Calu3 (cell line): ENCODE measurements around the gene RASSF8. TPM values are rescaled to one million over a fixed set of nuclear protein-coding genes. Genes with fewer than 3 reads are reported as not detected.

Experiments used
- BruUV-seq: library from RNA; stranded (reverse); fragments of 400-500 nt; replicated peaks from 2 replicates; lab custom pipeline; 2021; lab: Mats Ljungman, UMichigan
- CTCF ChIA-PET: fragments of 300-600 bp; sonication (Branson Sonifier 250); formaldehyde crosslinking; loops from one replicate; lab custom pipeline; 2022; ENCODE audit warnings: antibody characterized with exemption; lab: Charles Lee
- DNase-seq: peaks from one replicate; pipeline ENCODE4 v3.0.0; 2022
- H3K27ac Mint-ChIP-seq: one replicate; pipeline ENCODE4 v1.8.0; 2022; ENCODE audit warnings: mixed read lengths; ENCODE audit not compliant: unreplicated experiment
- H3K27me3 Mint-ChIP-seq: one replicate; pipeline ENCODE4 v1.8.0; 2022; ENCODE audit warnings: mixed read lengths; ENCODE audit not compliant: unreplicated experiment
- H3K36me3 Mint-ChIP-seq: one replicate; pipeline ENCODE4 v1.8.0; 2022; ENCODE audit warnings: mild to moderate bottlenecking, moderate library complexity, mixed read lengths; ENCODE audit not compliant: insufficient read depth, unreplicated experiment
- H3K4me1 Mint-ChIP-seq: one replicate; pipeline ENCODE4 v1.8.0; 2022; ENCODE audit warnings: mild to moderate bottlenecking, low read depth, mixed read lengths; ENCODE audit not compliant: unreplicated experiment
- H3K4me3 Mint-ChIP-seq: one replicate; pipeline ENCODE4 v1.8.0; 2022; ENCODE audit warnings: mild to moderate bottlenecking, low read depth, moderate library complexity, mixed read lengths; ENCODE audit not compliant: unreplicated experiment
- H3K9me3 Mint-ChIP-seq: one replicate; pipeline ENCODE4 v1.8.0; 2022; ENCODE audit warnings: low read depth, mixed read lengths; ENCODE audit not compliant: unreplicated experiment
- CTCF ChIP-seq: fragments of 200-600 bp; IDR thresholded peaks from one replicate; pipeline ENCODE4 v1.8.0; 2022; ENCODE audit warnings: antibody characterized with exemption; ENCODE audit not compliant: unreplicated experiment
- intact Hi-C: fragments of 100-400 bp; cut with micrococcal nuclease; formaldehyde crosslinking; loops from one replicate; pipeline ENCODE4 v1.10.0; 2022; ENCODE audit not compliant: unreplicated experiment
- total RNA-seq: library from RNA; stranded (reverse); gene quantifications from 2 replicates; pipeline ENCODE4 v1.2.3, GENCODE V29; 2022

The RASSF8 gene
- total RNA-seq, 1 experiment from 2014 or later, result 26.6 TPM

DNA sequence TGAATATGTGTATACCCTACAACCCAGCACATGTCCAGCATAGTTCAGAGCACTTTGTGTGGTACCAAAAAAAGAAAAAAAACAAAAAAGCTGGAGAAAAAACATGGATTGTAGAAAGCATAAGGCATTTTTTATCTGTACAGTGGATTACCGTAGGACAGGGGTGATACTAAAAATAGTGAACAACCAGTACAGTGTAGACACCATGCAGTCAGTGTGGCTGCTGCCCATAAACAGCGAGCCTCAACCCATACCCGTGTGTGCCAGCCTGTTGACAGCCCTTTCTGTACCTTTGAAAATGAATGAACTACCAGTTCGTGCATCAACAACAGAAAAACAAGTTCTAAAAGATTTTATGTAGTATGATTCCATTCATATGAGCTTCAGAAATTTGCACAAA lies 25.1 kb downstream of the RASSF8 start:
- DNase-seq, result no peak
- no peaks in the 10 kb centered on the region for H3K4me1 Mint-ChIP-seq
- no peak for TF ChIP-seq CTCF
- intact Hi-C loops, result no loop called here
- CTCF ChIA-PET, result no interaction called here
- H3K9me3 Mint-ChIP-seq, result no peaks in the 10 kb centered on the region
- no TSS peak for BruUV-seq
- H3K4me3 Mint-ChIP-seq, result no peak overlapping the region
- H3K27ac Mint-ChIP-seq, result no peak overlapping the region
- H3K27me3 Mint-ChIP-seq, result no peaks in the 10 kb centered on the region
- H3K36me3 Mint-ChIP-seq, result no peaks in the 10 kb centered on the region

DNA sequence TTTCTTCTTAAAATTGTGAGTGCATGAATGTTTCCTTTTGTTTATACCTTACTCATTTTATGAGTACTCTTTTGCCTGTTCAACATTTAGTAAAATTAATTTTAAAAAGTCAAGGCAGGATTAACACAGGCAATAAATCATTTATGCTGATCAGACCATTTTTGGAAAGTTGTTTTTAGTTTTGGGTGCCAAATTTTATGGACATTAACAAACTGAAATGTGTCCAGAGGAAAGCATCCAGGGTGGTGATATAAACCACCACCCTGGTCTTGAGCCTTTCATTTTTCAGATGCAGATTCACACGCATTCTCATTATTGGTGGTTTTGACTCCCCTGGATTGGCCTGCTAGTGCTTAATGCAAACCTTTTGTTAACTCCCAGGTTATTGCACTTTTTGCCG lies 26.3 kb downstream of the RASSF8 start:
- no peak for DNase-seq
- H3K27me3 Mint-ChIP-seq, result no peaks in the 10 kb centered on the region
- no peaks in the 10 kb centered on the region for H3K36me3 Mint-ChIP-seq
- no peak for TF ChIP-seq CTCF
- intact Hi-C loops, result no loop called here
- no peak overlapping the region for H3K27ac Mint-ChIP-seq
- CTCF ChIA-PET, result no interaction called here
- no peaks in the 10 kb centered on the region for H3K9me3 Mint-ChIP-seq
- no peak overlapping the region for H3K4me3 Mint-ChIP-seq
- no TSS peak for BruUV-seq
- no peaks in the 10 kb centered on the region for H3K4me1 Mint-ChIP-seq

DNA sequence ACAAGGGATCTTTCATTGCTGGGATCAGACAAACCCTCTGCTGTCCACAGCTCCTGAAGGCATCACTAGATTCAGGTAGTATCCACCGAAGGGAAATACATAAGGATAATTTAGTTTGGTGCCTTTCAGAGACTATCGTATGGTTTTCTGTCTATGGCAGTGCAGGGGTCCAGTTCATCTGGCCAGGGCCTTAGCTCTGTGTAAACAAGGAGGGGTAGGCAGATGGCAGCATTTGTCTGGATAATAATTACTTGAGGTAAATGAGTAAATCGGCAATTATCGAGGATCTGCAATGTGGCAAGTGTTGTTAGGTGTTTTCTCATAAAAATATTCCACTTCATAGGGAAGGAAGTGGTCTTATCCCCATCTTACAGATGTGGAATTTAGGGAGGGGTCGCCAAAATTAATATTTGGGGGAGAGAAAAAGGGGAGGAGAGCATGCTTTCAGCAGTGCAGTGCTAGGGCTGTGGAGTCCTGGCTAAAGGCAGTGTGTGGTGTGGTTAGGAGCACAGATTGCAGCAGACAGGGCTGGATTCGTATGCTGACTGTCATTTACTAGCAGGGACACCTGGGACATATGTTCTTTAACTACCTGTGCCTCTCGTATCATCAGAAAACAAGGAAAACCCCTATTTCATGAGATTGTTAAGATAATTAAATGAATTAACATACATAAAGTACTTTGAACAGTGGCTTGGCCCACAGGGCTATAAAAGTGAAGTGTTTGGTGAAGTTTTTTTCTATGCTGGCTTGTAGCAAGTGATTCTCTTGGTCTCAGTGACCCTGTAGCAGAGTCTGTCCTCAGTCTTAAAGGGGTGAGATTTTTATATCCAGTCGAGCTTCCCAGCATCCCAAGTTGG lies 27.1 kb downstream of the RASSF8 start:
- no peak for DNase-seq
- CTCF ChIA-PET, result interaction anchor here (0.8 kb wide), 1 partner anchor 816 kb away, joined by 3 read pairs; no protein-coding TSS in a partner anchor
- no TSS peak for BruUV-seq
- Mint-ChIP-seq H3K4me3 (no peak overlapping the region), H3K9me3 (no peaks in the 10 kb centered on the region), H3K27me3 (no peaks in the 10 kb centered on the region), H3K36me3 (no peaks in the 10 kb centered on the region), H3K27ac (no peak overlapping the region), H3K4me1 (no peaks in the 10 kb centered on the region)
- intact Hi-C loops, result no loop called here
- no peak for TF ChIP-seq CTCF

- intact Hi-C loops, result no loop called here
- Mint-ChIP-seq H3K4me3 (no peak overlapping the region), H3K36me3 (no peaks in the 10 kb centered on the region), H3K4me1 (no peaks in the 10 kb centered on the region), H3K9me3 (no peaks in the 10 kb centered on the region), H3K27ac (no peak overlapping the region), H3K27me3 (no peaks in the 10 kb centered on the region)
- BruUV-seq, result no TSS peak
- no peak for DNase-seq
- CTCF ChIA-PET, result interaction anchor here (0.8 kb wide), 1 partner anchor 816 kb away, joined by 3 read pairs; no protein-coding TSS in a partner anchor
- no peak for TF ChIP-seq CTCF
These were observed 27.7 kb downstream of the RASSF8 start for GRCh38 chr12:25986180-25986579.
